ENCODE data around the gene DUOXA2. TPM values are rescaled to one million over a fixed set of nuclear protein-coding genes. Genes with fewer than 3 reads are reported as not detected.
A peak's percentile ranks its signal among the peaks of the same experiment; 100 is the strongest.
"Not testable (repeated sequence)": the region's sequence is repeated elsewhere in the genome, so short reads cannot be mapped to it uniquely, and the experiment has no call there.

Gene DUOXA2
- total RNA-seq, 6 donors from 2014 or later, result 0.13 TPM; not detected in 5

DNA sequence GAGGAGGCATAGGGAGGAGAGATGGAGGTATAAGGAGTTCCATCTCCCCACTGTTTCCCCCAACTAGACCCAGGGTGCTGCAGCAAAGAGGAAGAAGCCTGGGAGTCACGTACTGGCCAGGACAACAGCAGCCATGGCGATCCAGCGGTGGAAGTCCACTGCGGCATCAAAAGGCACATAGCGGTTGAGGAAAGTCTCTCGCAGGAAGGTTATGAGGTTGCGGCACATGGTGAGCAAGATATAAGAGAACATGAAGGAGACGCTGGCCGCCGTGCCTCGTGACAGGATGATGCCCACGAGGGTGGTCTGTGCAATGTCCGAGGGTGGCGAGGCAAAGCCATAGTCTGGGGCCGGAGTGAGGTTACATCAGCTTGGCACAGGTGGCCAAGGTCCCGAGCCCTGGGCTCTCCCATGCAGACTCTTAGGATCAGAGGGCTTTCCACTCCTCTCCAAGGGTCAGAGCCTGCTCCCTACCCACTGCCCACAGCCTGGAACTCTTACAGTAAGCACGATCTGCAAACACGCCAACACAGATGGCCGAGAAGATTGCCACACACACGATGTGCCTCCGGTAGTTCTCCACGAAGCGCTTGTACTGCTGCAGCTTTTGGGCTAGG lies 14.5 kb upstream of the DUOXA2 start:
- WGBS, 2 donors, result 85% methylated on average over 19 to 23 of the region's 23 CpGs
- no peak overlapping the region for H3K4me3 ChIP-seq
- no peaks in the 10 kb centered on the region for H3K36me3 ChIP-seq
- H3K4me1 ChIP-seq, result no peaks in the 10 kb centered on the region
- H3K27ac ChIP-seq, result no peak overlapping the region
- TF ChIP-seq POLR2AphosphoS5 (IDR thresholded peaks at IDR 0.05) (no peak), EP300 (IDR thresholded peaks at IDR 0.05) (no peak), POLR2A (IDR thresholded peaks at IDR 0.05) (no peak)
- TF ChIP-seq, protein P1, sequence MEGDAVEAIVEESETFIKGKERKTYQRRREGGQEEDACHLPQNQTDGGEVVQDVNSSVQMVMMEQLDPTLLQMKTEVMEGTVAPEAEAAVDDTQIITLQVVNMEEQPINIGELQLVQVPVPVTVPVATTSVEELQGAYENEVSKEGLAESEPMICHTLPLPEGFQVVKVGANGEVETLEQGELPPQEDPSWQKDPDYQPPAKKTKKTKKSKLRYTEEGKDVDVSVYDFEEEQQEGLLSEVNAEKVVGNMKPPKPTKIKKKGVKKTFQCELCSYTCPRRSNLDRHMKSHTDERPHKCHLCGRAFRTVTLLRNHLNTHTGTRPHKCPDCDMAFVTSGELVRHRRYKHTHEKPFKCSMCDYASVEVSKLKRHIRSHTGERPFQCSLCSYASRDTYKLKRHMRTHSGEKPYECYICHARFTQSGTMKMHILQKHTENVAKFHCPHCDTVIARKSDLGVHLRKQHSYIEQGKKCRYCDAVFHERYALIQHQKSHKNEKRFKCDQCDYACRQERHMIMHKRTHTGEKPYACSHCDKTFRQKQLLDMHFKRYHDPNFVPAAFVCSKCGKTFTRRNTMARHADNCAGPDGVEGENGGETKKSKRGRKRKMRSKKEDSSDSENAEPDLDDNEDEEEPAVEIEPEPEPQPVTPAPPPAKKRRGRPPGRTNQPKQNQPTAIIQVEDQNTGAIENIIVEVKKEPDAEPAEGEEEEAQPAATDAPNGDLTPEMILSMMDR (IDR thresholded peaks at IDR 0.05), result no peak
- no peak for ATAC-seq (ENCODE audit: low FRiP score in 2 of 2)
- no peaks in the 10 kb centered on the region for H3K27me3 ChIP-seq
- peak in 1 of 2 donors; percentile 43 for DNase-seq
- H3K9me3 ChIP-seq, result no peaks in the 10 kb centered on the region

DNA sequence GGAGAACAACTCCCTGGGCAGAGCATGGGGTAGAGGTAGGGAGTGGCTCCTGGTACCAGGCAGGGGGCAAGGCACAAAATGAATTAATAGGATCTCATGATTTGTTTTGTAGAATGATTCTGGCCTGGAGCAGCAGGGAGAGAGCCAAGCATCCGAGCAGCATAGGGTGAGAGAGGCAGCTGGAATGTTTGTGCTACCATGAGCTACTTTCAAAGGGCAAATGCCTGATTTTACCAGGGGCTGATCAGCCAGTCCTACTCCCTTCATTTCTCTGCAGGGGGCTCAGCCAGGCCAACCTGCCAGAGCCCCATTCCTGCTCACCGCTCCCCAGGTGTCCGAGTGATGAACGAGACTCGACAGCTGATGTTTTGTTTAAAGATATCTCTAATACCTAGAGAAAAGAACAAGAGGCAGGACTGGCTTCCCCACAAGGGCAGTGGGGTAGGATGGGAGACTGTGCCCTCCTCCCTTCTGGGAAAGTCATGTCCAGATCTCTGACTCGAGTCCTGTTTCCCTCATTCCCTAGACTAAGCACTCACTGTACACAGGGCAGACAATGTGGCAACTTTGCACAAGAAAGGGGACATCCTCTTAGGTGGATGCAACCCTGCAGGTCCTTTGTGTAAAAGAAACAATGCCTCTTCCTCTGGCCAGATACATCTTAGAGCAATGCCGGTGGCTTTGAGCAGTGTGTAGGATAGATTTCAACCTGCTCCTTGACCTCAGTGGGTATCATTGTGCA lies 13.1 kb upstream of the DUOXA2 start:
- Histone ChIP-seq H3K27ac (no peak overlapping the region), H3K27me3 (no peaks in the 10 kb centered on the region), H3K9me3 (no peaks in the 10 kb centered on the region), H3K4me1 (no peaks in the 10 kb centered on the region), H3K4me3 (no peak overlapping the region), H3K36me3 (no peaks in the 10 kb centered on the region)
- 57 to 72% methylated on average over 7 of the region's 7 CpGs for WGBS, 2 donors
- no peak for DNase-seq
- TF ChIP-seq EP300 (IDR thresholded peaks at IDR 0.05) (no peak), POLR2A (IDR thresholded peaks at IDR 0.05) (no peak), POLR2AphosphoS5 (IDR thresholded peaks at IDR 0.05) (no peak)
- TF ChIP-seq, protein P1 (IDR thresholded peaks at IDR 0.05), result no peak
- ATAC-seq (ENCODE audit: low FRiP score in 2 of 2), result no peak

DNA sequence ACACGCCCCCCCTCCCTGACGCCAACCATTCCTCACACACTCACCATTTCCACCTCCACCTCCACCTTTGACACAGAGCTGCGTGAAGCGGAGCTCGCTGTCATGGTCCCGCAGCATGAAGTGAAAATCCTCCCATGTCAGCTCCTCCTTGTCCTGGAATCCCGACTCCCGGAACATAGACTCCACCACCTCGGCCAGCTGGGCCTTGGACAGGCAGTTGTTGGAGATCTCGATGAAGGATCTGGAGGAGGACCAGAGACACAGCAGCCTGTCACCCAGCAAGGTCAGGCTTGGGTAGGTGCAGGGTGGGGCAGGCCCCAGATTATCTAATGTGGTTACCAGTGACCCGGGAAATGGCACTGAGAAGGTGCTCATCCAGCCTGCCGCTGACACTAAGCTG lies 12.4 kb upstream of the DUOXA2 start:
- ATAC-seq (ENCODE audit: low FRiP score in 2 of 2), result no peak
- no peak for DNase-seq
- H3K4me1 ChIP-seq, result no peaks in the 10 kb centered on the region
- no peaks in the 10 kb centered on the region for H3K9me3 ChIP-seq
- TF ChIP-seq POLR2AphosphoS5 (IDR thresholded peaks at IDR 0.05), result no peak
- no peak for TF ChIP-seq POLR2A (IDR thresholded peaks at IDR 0.05)
- no peak for TF ChIP-seq EP300 (IDR thresholded peaks at IDR 0.05)
- TF ChIP-seq, protein P1 (IDR thresholded peaks at IDR 0.05), result no peak
- 84 to 86% methylated on average over 12 of the region's 12 CpGs for WGBS, 2 donors
- H3K27me3 ChIP-seq, result no peaks in the 10 kb centered on the region
- H3K4me3 ChIP-seq, result no peak overlapping the region
- H3K36me3 ChIP-seq, result no peaks in the 10 kb centered on the region
- no peak overlapping the region for H3K27ac ChIP-seq

DNA sequence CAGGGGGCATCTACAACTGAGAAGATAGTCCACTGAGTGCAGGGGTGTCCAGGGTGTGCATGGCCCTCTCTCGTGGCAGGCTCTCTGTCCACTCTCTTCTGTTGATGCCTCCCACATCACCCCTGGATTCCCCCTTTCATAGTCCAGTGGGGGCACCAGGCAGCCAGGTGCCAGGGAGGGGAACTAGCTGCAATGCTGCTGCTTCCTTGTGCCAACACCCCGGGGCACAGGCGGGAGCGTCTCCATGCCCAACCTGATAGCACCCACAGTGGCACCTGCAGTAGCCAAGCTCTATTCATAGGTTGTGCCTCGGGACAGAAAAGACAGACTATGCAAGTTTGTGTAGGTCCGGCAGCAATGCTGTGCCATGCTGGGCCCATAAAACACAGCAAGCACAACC lies 11.9 kb upstream of the DUOXA2 start:
- H3K36me3 ChIP-seq, result no peaks in the 10 kb centered on the region
- no peak overlapping the region for H3K4me3 ChIP-seq
- TF ChIP-seq POLR2A (IDR thresholded peaks at IDR 0.05), result no peak
- TF ChIP-seq POLR2AphosphoS5 (IDR thresholded peaks at IDR 0.05), result no peak
- TF ChIP-seq, protein P1 (IDR thresholded peaks at IDR 0.05), result no peak
- no peak for TF ChIP-seq EP300 (IDR thresholded peaks at IDR 0.05)
- DNase-seq (peak in 1 of 2 donors; percentile 23), ATAC-seq (ENCODE audit: low FRiP score in 2 of 2) (no peak)
- H3K9me3 ChIP-seq, result no peaks in the 10 kb centered on the region
- H3K27ac ChIP-seq, result no peak overlapping the region
- 82% methylated on average over 2 to 6 of the region's 6 CpGs for WGBS, 2 donors
- H3K27me3 ChIP-seq, result no peaks in the 10 kb centered on the region
- H3K4me1 ChIP-seq, result no peaks in the 10 kb centered on the region

DNA sequence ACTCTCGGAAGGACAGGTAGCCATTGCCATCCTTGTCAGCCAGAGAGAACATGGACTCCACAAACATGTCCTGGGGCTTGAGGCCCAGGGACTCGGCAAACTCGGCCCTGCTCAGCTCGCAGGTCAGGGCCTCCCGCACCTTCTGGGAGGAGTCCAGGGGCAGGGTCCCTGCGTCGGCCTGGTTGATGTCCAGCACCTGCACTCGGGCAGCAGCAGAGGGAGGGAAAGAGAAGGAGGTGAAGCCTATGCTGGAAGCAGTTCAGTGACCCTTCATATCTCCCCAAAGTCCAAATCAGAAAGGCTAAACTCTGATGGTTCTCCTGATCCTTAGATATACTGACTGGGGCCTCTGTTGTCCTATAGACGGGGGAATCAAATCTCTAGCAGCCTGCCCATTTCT lies 10.0 kb upstream of the DUOXA2 start:
- not testable (repeated sequence) for ATAC-seq (ENCODE audit: low FRiP score in 2 of 2); H3K27ac ChIP-seq; H3K9me3 ChIP-seq; H3K36me3 ChIP-seq; H3K4me3 ChIP-seq; H3K4me1 ChIP-seq; H3K27me3 ChIP-seq
- WGBS, 2 donors, result 90 to 91% methylated on average over 6 to 9 of the region's 9 CpGs
- peak in 1 of 2 donors; percentile 32 for DNase-seq

Measured in upper lobe of left lung (tissue), 6 donors.